ENCODE results near the gene MORN1. TPM values are rescaled to one million over a fixed set of nuclear protein-coding genes. Genes with fewer than 3 reads are reported as not detected.

Gene MORN1
- total and polyA plus RNA-seq, 8 donors, result 4.7 to 9.3 (median 5.3) TPM

- Histone ChIP-seq H3K4me1 (peaks cover 0 to 3% (median 0%) of the 10 kb centered on the region in 3 donors), H3K27ac (peak overlapping the region in 1 of 4 donors; percentile 17), H3K36me3 (no peaks in the 10 kb centered on the region), H3K9me3 (no peaks in the 10 kb centered on the region), H3K4me3 (no peak overlapping the region), H3K27me3 (no peaks in the 10 kb centered on the region)
- TF ChIP-seq, protein P1, sequence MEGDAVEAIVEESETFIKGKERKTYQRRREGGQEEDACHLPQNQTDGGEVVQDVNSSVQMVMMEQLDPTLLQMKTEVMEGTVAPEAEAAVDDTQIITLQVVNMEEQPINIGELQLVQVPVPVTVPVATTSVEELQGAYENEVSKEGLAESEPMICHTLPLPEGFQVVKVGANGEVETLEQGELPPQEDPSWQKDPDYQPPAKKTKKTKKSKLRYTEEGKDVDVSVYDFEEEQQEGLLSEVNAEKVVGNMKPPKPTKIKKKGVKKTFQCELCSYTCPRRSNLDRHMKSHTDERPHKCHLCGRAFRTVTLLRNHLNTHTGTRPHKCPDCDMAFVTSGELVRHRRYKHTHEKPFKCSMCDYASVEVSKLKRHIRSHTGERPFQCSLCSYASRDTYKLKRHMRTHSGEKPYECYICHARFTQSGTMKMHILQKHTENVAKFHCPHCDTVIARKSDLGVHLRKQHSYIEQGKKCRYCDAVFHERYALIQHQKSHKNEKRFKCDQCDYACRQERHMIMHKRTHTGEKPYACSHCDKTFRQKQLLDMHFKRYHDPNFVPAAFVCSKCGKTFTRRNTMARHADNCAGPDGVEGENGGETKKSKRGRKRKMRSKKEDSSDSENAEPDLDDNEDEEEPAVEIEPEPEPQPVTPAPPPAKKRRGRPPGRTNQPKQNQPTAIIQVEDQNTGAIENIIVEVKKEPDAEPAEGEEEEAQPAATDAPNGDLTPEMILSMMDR (IDR thresholded peaks at IDR 0.05), result no peak
- FAIRE-seq, result no peak
- ATAC-seq, result no peak
- peak in 2 of 6 donors; percentile 11 to 46 for DNase-seq
- intact Hi-C loops (cut with DNase I), result no loop called here
- 85 to 86% methylated on average over 20 to 21 of the region's 21 CpGs for WGBS, 2 donors
These were observed 116.4 kb downstream of the MORN1 start for GRCh38 chr1:2274929-2275475.

GRCh38 chr1:2274231-2274928 is 117.0 kb downstream of the MORN1 start:
- no peak overlapping the region for H3K27ac ChIP-seq
- intact Hi-C loops (cut with DNase I), result no loop called here

GRCh38 chr1:2273401-2274090 is 117.8 kb downstream of the MORN1 start:
- 90 to 93% methylated on average over 28 to 29 of the region's 29 CpGs for WGBS, 2 donors
- no peaks in the 10 kb centered on the region for H3K9me3 ChIP-seq
- H3K4me1 ChIP-seq, result peaks cover 0 to 3% (median 0%) of the 10 kb centered on the region in 3 donors
- TF ChIP-seq, protein P1 (IDR thresholded peaks at IDR 0.05), result no peak
- no peak overlapping the region for H3K27ac ChIP-seq
- no peaks in the 10 kb centered on the region for H3K27me3 ChIP-seq
- DNase-seq (peak in 2 of 6 donors; percentile 19 to 59), ATAC-seq (no peak), FAIRE-seq (no peak)
- no peak overlapping the region for H3K4me3 ChIP-seq
- H3K36me3 ChIP-seq, result no peaks in the 10 kb centered on the region
- intact Hi-C loops (cut with DNase I), result no loop called here

More at GRCh38 chr1:2274231-2274928, 117.0 kb downstream of the MORN1 start:
- ATAC-seq, result no peak
- WGBS, 2 donors, result 88 to 90% methylated on average over 23 to 24 of the region's 24 CpGs
- TF ChIP-seq, protein P1 (IDR thresholded peaks at IDR 0.05), result no peak
- no peaks in the 10 kb centered on the region for H3K36me3 ChIP-seq
- no peak overlapping the region for H3K4me3 ChIP-seq
- H3K9me3 ChIP-seq, result no peaks in the 10 kb centered on the region
- FAIRE-seq, result no peak
- peak in 2 of 6 donors; percentile 20 to 63 for DNase-seq
- H3K27me3 ChIP-seq, result no peaks in the 10 kb centered on the region
- H3K4me1 ChIP-seq, result peaks cover 0 to 3% (median 0%) of the 10 kb centered on the region in 3 donors

- no peak for ATAC-seq
- H3K4me1 ChIP-seq, result peaks cover 0 to 3% (median 0%) of the 10 kb centered on the region in 3 donors
- TF ChIP-seq, protein P1 (IDR thresholded peaks at IDR 0.05), result no peak
- intact Hi-C loops (cut with DNase I), result no loop called here
- H3K36me3 ChIP-seq, result no peaks in the 10 kb centered on the region
- H3K9me3 ChIP-seq, result no peaks in the 10 kb centered on the region
- no peak overlapping the region for H3K27ac ChIP-seq
- 85 to 86% methylated on average over 28 of the region's 28 CpGs for WGBS, 2 donors
- no peak overlapping the region for H3K4me3 ChIP-seq
- no peaks in the 10 kb centered on the region for H3K27me3 ChIP-seq
- peak in 2 of 6 donors; percentile 15 to 37 for DNase-seq
- no peak for FAIRE-seq
These were observed 118.5 kb downstream of the MORN1 start for GRCh38 chr1:2272686-2273400.

Measured in pancreas (tissue), 10 donors.